Measurements from ENCODE around the gene VPS35.
A peak's percentile ranks its signal among the peaks of the same experiment; 100 is the strongest.

VPS35 gene

GRCh38 chr16:46718214-46718613 is 29.2 kb upstream of the VPS35 start (continued):
- TF ChIP-seq PRDM4 (tag by site-specific recombination; IDR thresholded peaks at IDR 0.05) (no peak), SETDB1 (IDR thresholded peaks at IDR 0.05; ENCODE audit: insufficient read length, low read length) (no peak), RBAK (tag by site-specific recombination; IDR thresholded peaks at IDR 0.05) (no peak)

GRCh38 chr16:46717692-46718091 is 28.7 kb upstream of the VPS35 start:
- no peaks in the 10 kb centered on the region for H3K9me3 ChIP-seq (ENCODE audit: control insufficient read depth, insufficient read depth, low read depth, low read length)
- TF ChIP-seq REST (tag by site-specific recombination; IDR thresholded peaks at IDR 0.05) (no peak), ZNF157 (tag by site-specific recombination; IDR thresholded peaks at IDR 0.05) (peak; percentile 84), ZNF112 (tag by site-specific recombination; IDR thresholded peaks at IDR 0.05) (no peak)
- H3K36me3 ChIP-seq (ENCODE audit: control insufficient read depth in 2 of 2, insufficient read depth in 1 of 2, low read length in 2 of 2), result no peaks in the 10 kb centered on the region
- H3K4me1 ChIP-seq (ENCODE audit: control insufficient read depth, insufficient read depth, low read length), result no peaks in the 10 kb centered on the region
- ChIA-PET POLR2A (no interaction called here), CTCF (no interaction called here)
- no peak overlapping the region for H3K4me3 ChIP-seq (ENCODE audit: low read depth, low read length)
- no peak overlapping the region for H3K27ac ChIP-seq (ENCODE audit: extremely low read depth, low read depth, low read length)

- H3K27ac ChIP-seq (ENCODE audit: extremely low read depth, low read depth, low read length), result no peak overlapping the region
- TF ChIP-seq ZSCAN16 (tag by site-specific recombination; IDR thresholded peaks at IDR 0.05) (no peak), ZNF37A (tag by site-specific recombination; IDR thresholded peaks at IDR 0.05) (no peak), ZNF501 (tag by site-specific recombination; IDR thresholded peaks at IDR 0.05) (no peak), GLI4 (tag by site-specific recombination; IDR thresholded peaks at IDR 0.05) (no peak), ZNF133 (tag by site-specific recombination; IDR thresholded peaks at IDR 0.05) (no peak), ZNF658 (tag by site-specific recombination; IDR thresholded peaks at IDR 0.05) (no peak), ZNF354C (tag by site-specific recombination; IDR thresholded peaks at IDR 0.05; ENCODE audit: borderline replicate concordance, low read depth) (no peak), ZNF280D (tag by site-specific recombination; IDR thresholded peaks at IDR 0.05) (no peak), KLF7 (tag by site-specific recombination; IDR thresholded peaks at IDR 0.05; ENCODE audit: borderline replicate concordance) (no peak), ZFP37 (tag by site-specific recombination; IDR thresholded peaks at IDR 0.05) (no peak), ZFP69B (tag by site-specific recombination; IDR thresholded peaks at IDR 0.05) (no peak), PRDM1 (tag by site-specific recombination; IDR thresholded peaks at IDR 0.05) (no peak), ZNF223 (tag by site-specific recombination; IDR thresholded peaks at IDR 0.05) (no peak), ZNF426 (tag by site-specific recombination; IDR thresholded peaks at IDR 0.05) (no peak), BCL6B (tag by site-specific recombination; IDR thresholded peaks at IDR 0.05) (no peak), ZNF610 (tag by site-specific recombination; IDR thresholded peaks at IDR 0.05; ENCODE audit: borderline replicate concordance) (no peak), ZNF596 (tag by site-specific recombination; IDR thresholded peaks at IDR 0.05) (no peak), ZXDB (tag by site-specific recombination; IDR thresholded peaks at IDR 0.05) (no peak)
- no peaks in the 10 kb centered on the region for H3K36me3 ChIP-seq (ENCODE audit: control insufficient read depth in 2 of 2, insufficient read depth in 1 of 2, low read length in 2 of 2)
- no peaks in the 10 kb centered on the region for H3K9me3 ChIP-seq (ENCODE audit: control insufficient read depth, insufficient read depth, low read depth, low read length)
- ChIA-PET CTCF (no interaction called here), POLR2A (no interaction called here)
- no peak overlapping the region for H3K4me3 ChIP-seq (ENCODE audit: low read depth, low read length)
- no peaks in the 10 kb centered on the region for H3K4me1 ChIP-seq (ENCODE audit: control insufficient read depth, insufficient read depth, low read length)
Measured at GRCh38 chr16:46715769-46716305, 26.9 kb upstream of the VPS35 start.
